HepG2 (cell line): Measurements from ENCODE around the gene TIFAB. TPM values are rescaled to one million over a fixed set of nuclear protein-coding genes. Genes with fewer than 3 reads are reported as not detected.
A peak's percentile ranks its signal among the peaks of the same experiment; 100 is the strongest.

Experiments used
- E2F5 ChIP-seq: sonication (generic); formaldehyde crosslinking; conservative IDR thresholded peaks from 2 replicates; pipeline ENCODE4 v1.4.0; 2020; ENCODE audit warnings: missing genetic modification reagents
- HMG20A ChIP-seq: IDR thresholded peaks from 2 replicates; pipeline ENCODE4 v1.6.1; 2016; ENCODE audit warnings: borderline replicate concordance
- IRF1 ChIP-seq: sonication (generic); formaldehyde crosslinking; IDR thresholded peaks from 2 replicates; pipeline ENCODE4 v1.4.0; 2020; ENCODE audit warnings: low read depth, mild to moderate bottlenecking, missing genetic modification reagents
- KIAA2018 ChIP-seq: sonication (generic); formaldehyde crosslinking; IDR thresholded peaks from 2 replicates; pipeline ENCODE4 v1.5.0; 2020; ENCODE audit warnings: mild to moderate bottlenecking, missing genetic modification reagents, borderline replicate concordance
- LCORL ChIP-seq, 2 experiments: fragments of 450-650 bp in 1 of 2; sonication (generic) in 1 of 2; formaldehyde crosslinking in 1 of 2; IDR thresholded peaks; 2 replicates each; pipeline versions ENCODE4 v1.5.0 to v1.6.1; 2017 to 2020; ENCODE audit warnings: antibody characterized with exemption in 1 of 2, missing genetic modification reagents in 1 of 2
- MATR3 ChIP-seq: sonication (generic); formaldehyde crosslinking; IDR thresholded peaks from 2 replicates; pipeline ENCODE4 v1.4.0; 2020; ENCODE audit warnings: missing genetic modification reagents
- MLLT10 ChIP-seq: sonication (generic); formaldehyde crosslinking; IDR thresholded peaks from 2 replicates; pipeline ENCODE4 v1.4.0; 2020; ENCODE audit warnings: missing genetic modification reagents
- NFE2L1 ChIP-seq: sonication (generic); formaldehyde crosslinking; IDR thresholded peaks from 2 replicates; pipeline ENCODE4 v1.4.0; 2020; ENCODE audit warnings: missing genetic modification reagents, mild to moderate bottlenecking, borderline replicate concordance
- REPIN1 ChIP-seq: sonication (generic); formaldehyde crosslinking; IDR thresholded peaks from 2 replicates; pipeline ENCODE4 v1.8.0; 2022; ENCODE audit warnings: missing genetic modification reagents, low read depth, mild to moderate bottlenecking, borderline replicate concordance
- RFXANK ChIP-seq: IDR thresholded peaks from 2 replicates; pipeline ENCODE4 v1.6.1; 2016
- SIN3A ChIP-seq: IDR thresholded peaks from 2 replicates; pipeline ENCODE4 v1.6.1; 2011; ENCODE audit warnings: low read depth, mild to moderate bottlenecking, control low read depth, low read length, borderline replicate concordance
- ZEB1 ChIP-seq: IDR thresholded peaks from 2 replicates; pipeline ENCODE4 v1.6.1; 2012; ENCODE audit warnings: mild to moderate bottlenecking, low read depth, inconsistent platforms; ENCODE audit not compliant: insufficient replicate concordance
- ZSCAN12 ChIP-seq: sonication (generic); formaldehyde crosslinking; IDR thresholded peaks from 2 replicates; pipeline ENCODE4 v1.9.0; 2021; ENCODE audit warnings: mild to moderate bottlenecking, missing genetic modification reagents
- polyA plus RNA-seq, 8 experiments: library from polyadenylated mRNA; depleted of rRNA in 3 of 8; stranded (reverse) in 7 of 8; unstranded in 1 of 8; fragments of >200 nt; fragmentation: Illumina TruSeq in 4 of 8; extraction: Trizol in 4 of 8; gene quantifications; 2 replicates each; pipeline versions ENCODE4 v1.2.1 to v1.2.3, GENCODE V29; 2011 to 2016; ENCODE audit warnings: low read depth in 4 of 8, missing spikeins in 1 of 8, mixed read lengths in 1 of 8; ENCODE audit not compliant: insufficient read depth in 1 of 8
- total RNA-seq, 5 experiments: library from RNA; depleted of rRNA; stranded (reverse); fragments of >200 nt; fragmentation: Illumina TruSeq; extraction: Trizol; gene quantifications; 2 replicates each; pipeline ENCODE4 v1.2.3, GENCODE V29; 2016; ENCODE audit warnings: low read depth in 1 of 5

Gene TIFAB
- total and polyA plus RNA-seq, 2 of the 13 experiments (the other 11 are each of a cell fraction or from before 2014, with no cell fraction given), result not detected

DNA sequence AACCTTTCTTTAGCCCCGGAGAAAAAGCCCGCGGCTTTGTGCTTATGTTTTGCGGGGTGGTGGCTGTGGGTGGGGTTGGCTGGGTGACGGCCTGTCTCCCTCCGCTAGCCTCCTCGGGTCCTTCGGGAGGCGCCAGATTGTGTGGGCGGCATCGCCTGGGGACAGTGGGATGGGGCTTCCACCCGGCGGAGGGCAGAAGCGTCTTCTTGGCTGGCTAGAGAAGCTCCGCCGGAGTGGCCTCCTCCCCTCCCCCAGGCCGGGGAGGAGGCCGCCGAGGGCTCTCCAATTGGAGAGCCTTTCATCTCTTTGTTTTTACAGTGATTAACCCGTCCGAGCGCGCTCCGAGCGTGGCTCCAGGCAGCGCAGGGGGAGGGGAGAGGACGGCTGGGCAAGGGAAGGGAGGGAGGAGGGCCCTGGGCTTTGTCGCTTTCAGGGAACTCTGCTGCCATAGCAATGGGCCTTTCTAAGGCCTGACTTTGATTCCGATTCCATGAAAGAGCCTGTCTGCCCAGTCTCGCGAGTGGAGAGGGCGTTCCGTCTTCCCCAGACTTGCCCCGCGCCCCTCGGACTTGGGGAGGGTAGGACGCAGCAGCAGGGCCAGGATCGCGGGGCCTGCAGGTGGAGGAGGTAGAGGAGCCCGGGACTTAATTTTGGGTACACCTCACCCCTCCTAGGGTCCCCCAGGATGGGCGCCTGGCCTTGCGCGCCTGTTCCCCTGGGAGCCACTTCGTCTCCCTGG lies 36.7 kb upstream of the TIFAB start (continued):
- no peak for TF ChIP-seq KIAA2018 (CRISPR knock-in tag)
- no peak for TF ChIP-seq MATR3 (CRISPR knock-in tag)
- no peak for TF ChIP-seq ZEB1
- no peak for TF ChIP-seq SIN3A
- TF ChIP-seq LCORL (IDR thresholded peaks at IDR 0.05), result no peak
- no peak for TF ChIP-seq LCORL (CRISPR knock-in tag; IDR thresholded peaks at IDR 0.05)
- TF ChIP-seq E2F5 (CRISPR knock-in tag), result no peak
- TF ChIP-seq MLLT10 (CRISPR knock-in tag), result no peak
- TF ChIP-seq IRF1 (CRISPR knock-in tag), result no peak
- TF ChIP-seq HMG20A (CRISPR knock-in tag), result 0 out of 2 replicates have a peak, but pooled peaks have one; percentile 32
- no peak for TF ChIP-seq NFE2L1 (CRISPR knock-in tag)
- TF ChIP-seq RFXANK (CRISPR knock-in tag), result no peak
- no peak for TF ChIP-seq REPIN1 (CRISPR knock-in tag)
- TF ChIP-seq ZSCAN12, result no peak
